CD14-positive monocyte (primary cell): ENCODE results near the gene OSBPL1A. TPM values are rescaled to one million over a fixed set of nuclear protein-coding genes. Genes with fewer than 3 reads are reported as not detected.
A peak's percentile ranks its signal among the peaks of the same experiment; 100 is the strongest.
"Not testable (repeated sequence)": the region's sequence is repeated elsewhere in the genome, so short reads cannot be mapped to it uniquely, and the experiment has no call there.

Experiments
- DNase-seq, 3 donors: peaks; one replicate each; pipeline ENCODE4 v3.0.0-alpha.2; 2011 to 2022
- H2AFZ ChIP-seq: 2 replicates; pipeline ENCODE4 v1.6.0; 2012; ENCODE audit warnings: mild to moderate bottlenecking, low read depth, low read length, inconsistent platforms; ENCODE audit not compliant: insufficient read depth, poor library complexity, severe bottlenecking
- H3K27ac ChIP-seq, 2 donors: 1 replicate in 1 of 2; 2 replicates in 1 of 2; pipeline ENCODE4 v1.5.1; 2012 to 2013; ENCODE audit warnings: low read length in 2 of 2, control low read depth in 1 of 2, inconsistent platforms in 1 of 2, low read depth in 1 of 2, mild to moderate bottlenecking in 1 of 2
- H3K27me3 ChIP-seq, 2 donors: one replicate each; pipeline versions ENCODE4 v1.6.0 to v1.6.1; 2011 to 2013; ENCODE audit warnings: low read length in 2 of 2; ENCODE audit not compliant: control insufficient read depth in 2 of 2, insufficient read depth in 2 of 2
- H3K36me3 ChIP-seq, 2 donors: replicated peaks in 1 of 2; 1 replicate in 1 of 2; 2 replicates in 1 of 2; pipeline versions ENCODE4 v1.5.1 to v1.6.1; 2012 to 2013; ENCODE audit warnings: low read length in 2 of 2, control low read depth in 1 of 2, inconsistent platforms in 1 of 2, mild to moderate bottlenecking in 1 of 2; ENCODE audit not compliant: insufficient read depth in 2 of 2, control insufficient read depth in 1 of 2
- H3K4me1 ChIP-seq, 2 donors: 1 replicate in 1 of 2; 2 replicates in 1 of 2; pipeline versions ENCODE4 v1.5.1 to v1.6.1; 2012 to 2013; ENCODE audit warnings: low read length in 2 of 2, control low read depth in 1 of 2, inconsistent platforms in 1 of 2, mild to moderate bottlenecking in 1 of 2, moderate library complexity in 1 of 2; ENCODE audit not compliant: insufficient read depth in 2 of 2, control insufficient read depth in 1 of 2
- H3K4me2 ChIP-seq: replicated peaks from 2 replicates; pipeline ENCODE3; 2012; ENCODE audit warnings: low read length, moderate library complexity, mild to moderate bottlenecking; ENCODE audit not compliant: poor library complexity, severe bottlenecking; ENCODE audit errors: extremely low read depth
- H3K4me3 ChIP-seq, 3 experiments: fragments of 200-600 bp in 1 of 3; sonication (generic) in 1 of 3; replicated peaks in 1 of 3; 1 replicate in 2 of 3; 2 replicates in 1 of 3; pipeline ENCODE4 v1.5.1; 2011 to 2013; ENCODE audit warnings: low read length in 3 of 3, mild to moderate bottlenecking in 3 of 3, control low read depth in 2 of 3, low read depth in 2 of 3, inconsistent platforms in 1 of 3, moderate library complexity in 1 of 3
- H3K79me2 ChIP-seq: 2 replicates; pipeline ENCODE4 v1.6.0; 2012; ENCODE audit warnings: mild to moderate bottlenecking, control low read depth, inconsistent platforms, low read length, moderate library complexity; ENCODE audit not compliant: insufficient read depth
- H3K9ac ChIP-seq: 2 replicates; pipeline ENCODE4 v1.6.0; 2017; ENCODE audit warnings: low read length, mild to moderate bottlenecking; ENCODE audit not compliant: insufficient read depth, poor library complexity, severe bottlenecking
- H3K9me3 ChIP-seq, 2 donors: replicated peaks in 1 of 2; 1 replicate in 1 of 2; 2 replicates in 1 of 2; pipeline versions ENCODE4 v1.5.1 to v1.6.1; 2012 to 2013; ENCODE audit warnings: low read length in 2 of 2, control low read depth in 1 of 2; ENCODE audit not compliant: control insufficient read depth in 1 of 2, insufficient read depth in 1 of 2
- H4K20me1 ChIP-seq: 2 replicates; pipeline ENCODE4 v1.6.0; 2012; ENCODE audit warnings: mild to moderate bottlenecking, low read length, control low read depth, moderate library complexity; ENCODE audit not compliant: insufficient read depth
- H3K27ac Mint-ChIP-seq, 7 donors: one replicate each; pipeline ENCODE4 v1.8.0; 2020; ENCODE audit warnings: mild to moderate bottlenecking in 7 of 7, mixed read lengths in 7 of 7, moderate library complexity in 6 of 7, inconsistent platforms in 2 of 7
- H3K27me3 Mint-ChIP-seq, 3 donors: one replicate each; pipeline ENCODE4 v1.8.0; 2021 to 2022; ENCODE audit warnings: low read depth in 3 of 3, mild to moderate bottlenecking in 3 of 3, mixed read lengths in 3 of 3, moderate library complexity in 3 of 3, inconsistent platforms in 1 of 3
- H3K36me3 Mint-ChIP-seq, 2 donors: one replicate each; pipeline ENCODE4 v1.8.0; 2020; ENCODE audit warnings: mixed read lengths in 2 of 2, inconsistent platforms in 1 of 2, mild to moderate bottlenecking in 1 of 2
- H3K4me1 Mint-ChIP-seq: one replicate; pipeline ENCODE4 v1.8.0; 2020; ENCODE audit warnings: mild to moderate bottlenecking, mixed read lengths
- H3K4me3 Mint-ChIP-seq, 2 donors: one replicate each; pipeline ENCODE4 v1.8.0; 2020; ENCODE audit warnings: mild to moderate bottlenecking in 2 of 2, mixed read lengths in 2 of 2, moderate library complexity in 1 of 2
- H3K9me3 Mint-ChIP-seq, 7 donors: one replicate each; pipeline ENCODE4 v1.8.0; 2020 to 2022; ENCODE audit warnings: mixed read lengths in 7 of 7, mild to moderate bottlenecking in 6 of 7, moderate library complexity in 6 of 7, inconsistent platforms in 2 of 7
- WGBS: methylation state at CpG from one replicate; pipeline ENCODE4 v1.1.5; 2013; ENCODE audit warnings: missing lambda C conversion rate; ENCODE audit not compliant: insufficient coverage; 5-methylcytosine and 5-hydroxymethylcytosine counted together
- intact Hi-C, 2 donors: fragments of 100-400 bp; cut with micrococcal nuclease; formaldehyde crosslinking; loops; one replicate each; pipeline versions ENCODE4 v1.15.0 to v1.15.1; 2023
- polyA plus RNA-seq, 3 donors: library from polyadenylated mRNA; depleted of rRNA in 1 of 3; unstranded in 2 of 3; stranded (reverse) in 1 of 3; fragments of 300-500 nt in 2 of 3; fragments of >200 nt in 1 of 3; fragmentation: Illumina TruSeq in 2 of 3; gene quantifications; 1 replicate in 2 of 3; 2 replicates in 1 of 3; pipeline ENCODE4 v1.2.3, GENCODE V29; 2012 to 2021
- TF ChIP-seq, protein P1 (sequence below): fragments of 200-600 bp; IDR thresholded peaks from one replicate; pipeline ENCODE4 v1.8.0; 2022; ENCODE audit warnings: antibody characterized with exemption, mild to moderate bottlenecking

Gene OSBPL1A
- polyA plus RNA-seq, 3 donors: 6.3 to 9.1 (median 7.1) TPM

DNA sequence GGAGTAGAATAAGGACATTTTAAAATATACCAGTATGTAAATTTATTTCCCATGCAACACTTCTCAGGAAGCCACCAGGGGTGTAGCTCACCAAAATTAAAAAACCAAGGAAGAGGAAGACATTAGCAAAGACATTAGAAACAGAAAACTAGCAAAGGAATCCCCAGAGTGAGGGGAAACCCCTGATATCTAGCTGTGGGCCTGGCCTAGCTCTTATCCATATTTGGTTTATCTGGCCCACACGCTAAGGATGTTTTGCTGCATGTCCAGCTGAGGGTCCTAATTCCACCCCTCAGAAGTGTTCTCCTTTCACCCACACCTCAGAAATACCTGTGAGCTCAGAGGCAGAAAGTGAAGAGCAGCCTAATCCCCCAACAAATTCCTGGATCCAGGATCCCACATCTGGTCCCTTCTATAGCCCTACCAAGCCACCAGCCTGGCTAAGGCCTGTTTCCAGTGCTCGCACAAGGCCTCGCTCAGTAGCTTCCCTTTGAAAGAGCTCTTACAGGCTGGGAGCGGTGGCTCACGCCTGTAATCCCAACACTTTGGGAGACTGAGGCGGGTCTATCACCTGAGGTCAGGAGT lies 17.4 kb downstream of the OSBPL1A start:
- peaks cover 50% of the 10 kb centered on the region for H3K79me2 ChIP-seq
- no peak overlapping the region for H3K4me3 ChIP-seq
- TF ChIP-seq, protein P1, sequence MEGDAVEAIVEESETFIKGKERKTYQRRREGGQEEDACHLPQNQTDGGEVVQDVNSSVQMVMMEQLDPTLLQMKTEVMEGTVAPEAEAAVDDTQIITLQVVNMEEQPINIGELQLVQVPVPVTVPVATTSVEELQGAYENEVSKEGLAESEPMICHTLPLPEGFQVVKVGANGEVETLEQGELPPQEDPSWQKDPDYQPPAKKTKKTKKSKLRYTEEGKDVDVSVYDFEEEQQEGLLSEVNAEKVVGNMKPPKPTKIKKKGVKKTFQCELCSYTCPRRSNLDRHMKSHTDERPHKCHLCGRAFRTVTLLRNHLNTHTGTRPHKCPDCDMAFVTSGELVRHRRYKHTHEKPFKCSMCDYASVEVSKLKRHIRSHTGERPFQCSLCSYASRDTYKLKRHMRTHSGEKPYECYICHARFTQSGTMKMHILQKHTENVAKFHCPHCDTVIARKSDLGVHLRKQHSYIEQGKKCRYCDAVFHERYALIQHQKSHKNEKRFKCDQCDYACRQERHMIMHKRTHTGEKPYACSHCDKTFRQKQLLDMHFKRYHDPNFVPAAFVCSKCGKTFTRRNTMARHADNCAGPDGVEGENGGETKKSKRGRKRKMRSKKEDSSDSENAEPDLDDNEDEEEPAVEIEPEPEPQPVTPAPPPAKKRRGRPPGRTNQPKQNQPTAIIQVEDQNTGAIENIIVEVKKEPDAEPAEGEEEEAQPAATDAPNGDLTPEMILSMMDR: no peak
- H3K9ac ChIP-seq: no peak overlapping the region
- Mint-ChIP-seq H3K4me3 (no peak overlapping the region), H3K36me3 (peaks cover 21 to 41% of the 10 kb centered on the region in 2 donors), H3K27me3 (peaks cover 0 to 2% (median 0%) of the 10 kb centered on the region in 3 donors), H3K27ac (peak overlapping the region in 4 of 7 donors; percentile 4 to 49 (median 30)), H3K9me3 (peaks cover 0 to 2% (median 0%) of the 10 kb centered on the region in 7 donors), H3K4me1 (peaks cover 12% of the 10 kb centered on the region)
- no peak overlapping the region for H2AFZ ChIP-seq
- H3K4me1 ChIP-seq: peaks cover 5 to 6% of the 10 kb centered on the region in 2 donors
- no peaks in the 10 kb centered on the region for H4K20me1 ChIP-seq
- no peak for DNase-seq
- 89% methylated on average over 6 of the region's 6 CpGs for WGBS
- peaks cover 7 to 31% of the 10 kb centered on the region in 2 donors for H3K36me3 ChIP-seq
- no peaks in the 10 kb centered on the region for H3K27me3 ChIP-seq
- no peak overlapping the region for H3K4me2 ChIP-seq
- no peaks in the 10 kb centered on the region for H3K9me3 ChIP-seq
- H3K27ac ChIP-seq: peak overlapping the region in 1 of 2 donors; percentile 26
- intact Hi-C loops: no loop called here

DNA sequence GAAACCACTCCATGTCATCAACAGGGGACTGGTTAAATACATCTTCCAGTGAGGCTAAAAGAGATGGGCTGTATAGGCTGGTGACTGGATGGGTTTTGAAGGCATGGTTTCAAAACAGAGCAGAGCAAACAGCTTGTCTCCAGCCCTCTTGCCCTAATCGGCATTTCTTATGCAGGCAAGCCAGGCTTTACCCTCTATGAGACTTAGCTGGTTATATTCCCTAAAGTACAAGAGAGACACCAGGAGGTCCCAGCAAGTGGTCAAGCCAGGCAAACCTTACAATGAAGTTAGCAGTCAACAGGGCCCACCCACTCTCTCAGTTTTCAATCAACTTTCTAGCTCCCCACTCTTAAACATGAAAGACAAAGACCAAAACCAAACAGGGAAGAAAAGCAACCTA lies 19.0 kb downstream of the OSBPL1A start:
- no peak overlapping the region for H3K9ac ChIP-seq

DNA sequence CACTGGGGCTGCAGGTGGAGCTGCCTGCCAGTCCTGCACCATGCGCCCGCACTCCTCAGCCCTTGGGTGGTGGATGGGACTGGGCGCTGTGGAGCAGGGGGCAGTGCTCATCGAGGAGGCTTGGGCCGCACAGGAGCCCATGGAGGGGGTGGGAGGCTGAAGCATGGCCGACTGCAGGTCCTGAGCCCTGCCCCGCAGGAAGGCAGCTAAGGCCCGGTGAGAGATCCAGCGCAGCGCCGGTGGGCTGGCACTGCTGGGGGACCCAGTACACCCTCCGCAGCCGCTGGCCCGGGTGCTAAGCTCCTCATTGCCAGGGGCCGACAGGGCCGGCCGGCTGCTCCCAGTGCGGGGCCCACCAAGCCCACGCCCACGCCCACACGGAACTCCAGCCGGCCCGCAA lies 21.1 kb downstream of the OSBPL1A start:
- H2AFZ ChIP-seq, H3K4me3 Mint-ChIP-seq, H3K27me3 Mint-ChIP-seq, H4K20me1 ChIP-seq, H3K27ac ChIP-seq, H3K4me1 ChIP-seq, H3K9me3 Mint-ChIP-seq, H3K4me3 ChIP-seq, H3K27me3 ChIP-seq, H3K4me2 ChIP-seq, H3K9me3 ChIP-seq, H3K27ac Mint-ChIP-seq, DNase-seq, H3K9ac ChIP-seq: not testable (repeated sequence)
- peaks cover 16 to 63% of the 10 kb centered on the region in 2 donors for H3K36me3 ChIP-seq
- intact Hi-C loops: loop anchor here in 1 of 2 donors (10.0 kb wide), 1 partner anchor 58 kb away; no protein-coding TSS in a partner anchor
- peaks cover 23% of the 10 kb centered on the region for H3K4me1 Mint-ChIP-seq
- H3K36me3 Mint-ChIP-seq: peaks cover 42 to 61% of the 10 kb centered on the region in 2 donors
- 99% methylated on average over 23 of the region's 23 CpGs for WGBS
- H3K79me2 ChIP-seq: peaks cover 32% of the 10 kb centered on the region

More for the DNA sequence above, 19.0 kb downstream of the OSBPL1A start:
- TF ChIP-seq, protein P1: no peak
- H3K36me3 ChIP-seq: peaks cover 10 to 48% of the 10 kb centered on the region in 2 donors
- no peak for DNase-seq
- peaks cover 5 to 6% of the 10 kb centered on the region in 2 donors for H3K4me1 ChIP-seq
- Mint-ChIP-seq H3K36me3 (peaks cover 29 to 45% of the 10 kb centered on the region in 2 donors), H3K4me3 (no peak overlapping the region), H3K27ac (no peak overlapping the region), H3K4me1 (peaks cover 16% of the 10 kb centered on the region), H3K9me3 (peaks cover 0 to 1% (median 0%) of the 10 kb centered on the region in 7 donors), H3K27me3 (peaks cover 0 to 2% (median 0%) of the 10 kb centered on the region in 3 donors)
- peaks cover 35% of the 10 kb centered on the region for H3K79me2 ChIP-seq
- H3K4me2 ChIP-seq: no peak overlapping the region
- H3K27ac ChIP-seq: no peak overlapping the region
- H2AFZ ChIP-seq: no peak overlapping the region
- no peaks in the 10 kb centered on the region for H3K9me3 ChIP-seq
- no peaks in the 10 kb centered on the region for H4K20me1 ChIP-seq
- H3K27me3 ChIP-seq: no peaks in the 10 kb centered on the region
- 100% methylated on average over 1 of the region's 1 CpG for WGBS
- H3K4me3 ChIP-seq: no peak overlapping the region
- intact Hi-C loops: loop anchor here in 1 of 2 donors (10.0 kb wide), 1 partner anchor 56 kb away; no protein-coding TSS in a partner anchor
